Stimulated activated memory B cell treated with anti-CD40 and anti-IgM and Interleukin-4, amounts not matched to agents 10 μg/mL and 1 μg/mL and 100 μg/mL, for 72 hours (primary cell): ENCODE data around the gene GASK1A.
"Not testable (repeated sequence)": the region's sequence is repeated elsewhere in the genome, so short reads cannot be mapped to it uniquely, and the experiment has no call there.

Experiments used
- ATAC-seq: fragments of 150-1000 bp; cut with Tn5 transposase; 2 replicates; pipeline ENCODE4 v1.10.0; 2021
- H3K27ac Mint-ChIP-seq: one replicate; pipeline ENCODE4 v1.8.0; 2022; ENCODE audit warnings: mild to moderate bottlenecking, mixed read lengths
- H3K27me3 Mint-ChIP-seq: one replicate; pipeline ENCODE4 v1.8.0; 2022; ENCODE audit warnings: mixed read lengths
- H3K36me3 Mint-ChIP-seq: one replicate; pipeline ENCODE4 v1.8.0; 2022; ENCODE audit warnings: mixed read lengths
- H3K4me1 Mint-ChIP-seq: one replicate; pipeline ENCODE4 v1.8.0; 2022; ENCODE audit warnings: mixed read lengths
- H3K4me3 Mint-ChIP-seq: one replicate; pipeline ENCODE4 v1.8.0; 2022; ENCODE audit warnings: mild to moderate bottlenecking, moderate library complexity, mixed read lengths
- H3K9me3 Mint-ChIP-seq: one replicate; pipeline ENCODE4 v1.8.0; 2022; ENCODE audit warnings: mixed read lengths

The GASK1A gene

DNA sequence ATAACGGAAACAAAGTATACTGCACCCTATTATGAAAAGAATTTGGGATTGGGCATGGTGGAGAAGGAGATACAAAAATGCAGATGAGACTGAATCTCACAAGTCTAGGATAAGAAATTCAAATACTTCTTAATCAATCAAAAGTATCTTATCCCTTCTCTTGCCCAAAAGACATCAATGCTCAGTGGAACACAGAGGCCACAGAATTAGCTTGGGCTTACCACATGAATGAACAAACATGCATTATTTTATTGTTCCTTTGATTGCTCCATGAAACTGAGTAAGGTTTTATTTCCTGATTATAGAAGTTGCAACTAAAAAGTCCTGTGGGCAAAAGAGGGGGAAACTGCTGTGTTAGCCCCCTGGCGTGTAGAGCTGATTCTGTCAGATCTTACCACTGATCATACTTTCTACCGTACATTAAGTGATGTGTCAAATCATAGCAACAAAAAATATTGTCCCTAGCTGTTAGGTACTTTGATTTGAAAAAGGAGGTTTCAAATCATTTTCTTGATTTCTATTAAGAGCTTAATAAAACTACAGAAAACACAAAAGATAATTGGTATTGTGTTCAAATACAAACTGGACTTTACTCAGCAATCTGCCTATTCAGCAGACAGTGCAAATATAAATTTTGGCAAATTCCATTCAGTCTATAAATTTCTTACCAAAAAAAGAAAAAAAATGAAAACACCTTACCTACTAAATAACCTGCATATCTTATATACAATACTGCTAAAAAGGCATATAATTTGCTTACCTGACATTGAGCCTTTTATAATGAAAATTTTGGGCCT, 7.9 kb upstream of the GASK1A start:
- no peak overlapping the region for H3K27ac Mint-ChIP-seq
- no peak for ATAC-seq
- peaks cover 27% of the 10 kb centered on the region for H3K27me3 Mint-ChIP-seq
- H3K36me3 Mint-ChIP-seq = peaks cover 12% of the 10 kb centered on the region
- H3K4me1 Mint-ChIP-seq = no peaks in the 10 kb centered on the region
- H3K9me3 Mint-ChIP-seq = peaks cover 26% of the 10 kb centered on the region
- H3K4me3 Mint-ChIP-seq = no peak overlapping the region

DNA sequence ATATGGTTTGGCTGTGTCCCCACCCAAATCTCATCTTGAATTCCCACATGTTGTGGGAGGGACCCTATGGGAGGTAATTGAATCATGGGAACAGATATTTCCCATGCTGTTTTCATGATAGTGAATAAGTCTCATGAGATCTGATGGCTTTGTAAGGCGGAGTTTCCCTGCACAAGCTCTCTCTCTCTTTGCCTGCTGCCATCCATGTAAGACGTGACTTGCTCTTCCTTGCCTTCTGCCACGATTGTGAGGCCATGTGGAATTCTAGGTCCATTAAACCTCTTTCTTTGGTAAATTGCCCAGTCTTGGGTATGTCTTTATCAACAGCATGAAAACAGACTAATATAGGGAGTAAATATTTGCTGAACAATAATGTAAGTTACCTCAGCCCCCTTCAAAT, 4.2 kb upstream of the GASK1A start:
- not testable (repeated sequence) for ATAC-seq, H3K4me3 Mint-ChIP-seq, H3K27ac Mint-ChIP-seq, H3K4me1 Mint-ChIP-seq
- H3K27me3 Mint-ChIP-seq = peaks cover 51% of the 10 kb centered on the region
- H3K36me3 Mint-ChIP-seq = peaks cover 12% of the 10 kb centered on the region
- H3K9me3 Mint-ChIP-seq = peaks cover 29% of the 10 kb centered on the region

DNA sequence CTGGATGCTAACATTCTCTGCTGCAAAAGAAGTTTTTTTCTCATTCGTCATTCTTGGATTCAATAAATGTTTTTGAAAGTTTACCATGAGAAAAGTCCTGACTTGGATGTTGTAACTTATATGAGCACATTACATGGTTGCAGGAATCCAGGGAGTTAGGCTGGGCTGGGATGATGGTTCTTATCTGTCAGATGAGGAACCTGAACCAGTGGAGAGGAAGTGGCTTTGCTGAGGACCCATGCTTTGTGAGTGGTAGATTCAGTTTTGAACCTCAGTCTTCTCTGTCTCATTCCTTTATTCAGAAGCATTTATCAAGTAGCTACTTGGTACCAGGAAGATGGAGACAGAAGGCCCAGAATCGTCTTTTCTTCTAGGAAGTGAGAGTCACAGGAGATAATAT, 3.7 kb upstream of the GASK1A start:
- Mint-ChIP-seq H3K4me3 (no peak overlapping the region), H3K9me3 (peaks cover 29% of the 10 kb centered on the region), H3K36me3 (peaks cover 12% of the 10 kb centered on the region), H3K4me1 (peaks cover 11% of the 10 kb centered on the region), H3K27me3 (peaks cover 56% of the 10 kb centered on the region), H3K27ac (no peak overlapping the region)
- ATAC-seq = no peak

DNA sequence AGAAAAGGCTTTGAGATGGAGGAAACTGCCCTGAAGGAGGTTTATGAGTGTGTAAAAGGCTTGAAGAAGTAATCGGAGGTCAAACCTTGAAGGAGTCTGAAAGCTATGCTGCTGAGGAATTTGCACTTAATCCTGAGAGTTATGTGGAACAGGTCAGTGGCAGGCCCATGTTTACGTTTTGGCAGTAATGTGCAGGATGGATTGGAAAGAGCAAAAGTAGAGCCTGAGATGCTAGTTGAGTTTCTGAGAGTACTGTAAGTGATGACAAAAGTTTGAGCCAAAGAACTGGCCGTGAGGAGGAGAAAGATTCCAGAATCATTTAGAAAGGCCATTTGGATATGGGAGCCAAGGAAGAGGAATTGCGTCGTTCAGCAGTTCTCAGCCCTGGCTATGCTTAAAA, 3.2 kb upstream of the GASK1A start:
- no peak overlapping the region for H3K4me3 Mint-ChIP-seq

DNA sequence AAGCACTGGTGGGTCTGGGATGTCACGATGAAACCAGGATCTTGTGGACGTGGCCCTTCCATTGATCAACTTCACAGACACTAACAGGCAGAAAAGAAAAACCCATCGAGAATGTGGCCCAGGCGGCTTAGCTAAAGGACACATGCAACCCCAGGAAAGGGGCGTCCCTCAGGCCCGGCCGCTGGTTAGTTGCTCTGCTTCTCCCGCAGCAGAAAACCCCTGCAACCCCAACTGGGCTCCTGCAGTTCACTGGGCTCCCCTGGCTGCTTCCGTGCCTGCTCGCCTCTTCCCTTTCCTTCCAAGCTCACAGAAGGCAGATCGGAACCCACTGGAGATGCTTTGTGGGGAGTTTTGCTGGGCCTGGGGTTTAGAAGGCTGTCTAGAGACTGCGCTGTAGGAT, 1.1 kb downstream of the GASK1A start:
- Mint-ChIP-seq H3K9me3 (peaks cover 9% of the 10 kb centered on the region), H3K27ac (no peak overlapping the region), H3K27me3 (peaks cover 77% of the 10 kb centered on the region), H3K36me3 (peaks cover under 1% of the 10 kb centered on the region), H3K4me1 (peaks cover 13% of the 10 kb centered on the region), H3K4me3 (no peak overlapping the region)
- ATAC-seq = no peak

More for the DNA sequence above, 3.2 kb upstream of the GASK1A start:
- Mint-ChIP-seq H3K36me3 (peaks cover 12% of the 10 kb centered on the region), H3K27me3 (peaks cover 61% of the 10 kb centered on the region), H3K9me3 (peaks cover 29% of the 10 kb centered on the region), H3K27ac (no peak overlapping the region), H3K4me1 (peaks cover 13% of the 10 kb centered on the region)
- ATAC-seq = no peak

DNA sequence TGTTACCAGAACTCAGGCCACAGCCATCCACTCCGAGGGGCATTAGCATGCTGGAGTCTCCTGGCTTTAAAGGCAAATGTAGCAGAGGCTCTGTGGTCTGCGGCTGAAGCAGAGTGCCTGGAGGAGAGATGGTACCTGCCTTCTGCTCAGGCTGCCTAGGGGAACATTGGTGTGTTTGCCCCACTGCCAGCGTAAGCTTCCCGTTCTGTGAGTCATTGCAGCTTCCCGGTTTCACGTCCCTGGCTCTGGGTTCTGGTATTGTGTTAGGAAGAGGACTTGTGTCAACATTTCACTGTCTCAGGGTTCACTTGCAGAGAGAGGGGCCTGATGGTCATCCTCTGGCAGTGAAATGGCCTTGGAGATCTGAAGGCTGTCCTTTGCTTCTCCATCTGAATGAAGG, 1.8 kb downstream of the GASK1A start:
- H3K27ac Mint-ChIP-seq = no peak overlapping the region
- H3K4me3 Mint-ChIP-seq = no peak overlapping the region
- H3K27me3 Mint-ChIP-seq = peaks cover 77% of the 10 kb centered on the region
- ATAC-seq = no peak
- H3K36me3 Mint-ChIP-seq = no peaks in the 10 kb centered on the region
- H3K4me1 Mint-ChIP-seq = peaks cover 13% of the 10 kb centered on the region
- H3K9me3 Mint-ChIP-seq = peaks cover 4% of the 10 kb centered on the region

DNA sequence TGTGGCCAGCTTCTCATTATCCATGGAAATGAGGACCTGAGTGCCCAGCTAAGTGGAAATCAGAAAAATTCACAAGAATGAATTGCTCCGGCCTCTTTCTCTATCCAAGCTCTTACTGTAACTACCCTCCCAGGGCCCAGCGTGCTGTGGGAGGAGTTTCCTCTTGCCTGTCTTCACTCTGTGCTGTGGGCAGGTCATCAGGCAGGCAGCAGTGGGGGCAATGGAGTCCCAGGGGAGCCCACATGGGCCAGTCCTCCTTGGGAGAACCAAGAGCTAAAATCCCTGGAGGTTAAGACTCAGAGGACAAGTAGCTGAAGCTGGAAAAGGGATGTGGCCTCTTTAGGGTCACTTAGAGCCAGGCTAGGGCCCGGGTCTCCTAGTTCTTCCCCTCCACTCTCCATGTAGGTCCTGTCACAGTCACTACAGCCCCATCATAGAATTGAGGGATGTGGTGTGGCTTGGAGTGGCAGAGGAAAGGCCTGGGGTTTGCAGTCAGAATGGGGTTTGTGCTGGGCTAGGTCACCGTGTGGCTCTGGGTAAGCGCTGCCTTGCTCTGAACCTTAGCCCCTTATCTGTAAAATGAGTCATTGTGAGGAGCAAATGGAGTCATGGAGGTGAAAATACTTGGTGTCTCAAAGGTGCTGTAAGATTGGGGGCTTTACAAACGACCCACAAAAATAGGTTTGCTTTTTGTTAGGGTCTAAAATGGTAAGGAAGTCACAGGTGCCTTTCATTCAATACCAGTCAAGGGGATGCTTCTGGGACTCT, 3.7 kb downstream of the GASK1A start:
- Mint-ChIP-seq H3K27ac (no peak overlapping the region), H3K27me3 (peaks cover 72% of the 10 kb centered on the region)

DNA sequence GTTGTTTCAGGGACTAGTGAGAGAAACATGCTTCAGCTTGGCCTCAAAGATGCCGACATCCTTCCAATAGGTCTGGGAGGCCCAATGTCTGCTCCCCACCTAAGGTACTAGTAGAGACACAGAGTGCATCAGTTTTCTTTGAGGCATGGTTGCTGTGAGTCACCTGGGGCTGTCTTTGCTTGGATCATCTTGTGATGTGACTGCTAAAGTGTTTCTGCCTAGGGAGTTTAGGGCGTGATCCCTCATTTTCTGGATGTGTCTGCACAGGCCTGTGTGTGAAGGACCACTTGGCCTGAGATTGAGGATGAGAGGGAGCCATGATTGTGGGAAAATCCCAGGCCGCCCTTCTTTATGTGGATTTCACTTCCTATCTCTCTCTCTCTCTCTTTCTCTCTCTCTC, 4.8 kb downstream of the GASK1A start:
- Mint-ChIP-seq H3K4me3 (no peak overlapping the region), H3K4me1 (peaks cover 8% of the 10 kb centered on the region), H3K27ac (no peak overlapping the region), H3K27me3 (peaks cover 69% of the 10 kb centered on the region), H3K9me3 (no peaks in the 10 kb centered on the region), H3K36me3 (no peaks in the 10 kb centered on the region)
- no peak for ATAC-seq

More for the DNA sequence above, 3.7 kb downstream of the GASK1A start:
- Mint-ChIP-seq H3K36me3 (no peaks in the 10 kb centered on the region), H3K4me3 (no peak overlapping the region), H3K4me1 (peaks cover 13% of the 10 kb centered on the region), H3K9me3 (no peaks in the 10 kb centered on the region)
- ATAC-seq = no peak

DNA sequence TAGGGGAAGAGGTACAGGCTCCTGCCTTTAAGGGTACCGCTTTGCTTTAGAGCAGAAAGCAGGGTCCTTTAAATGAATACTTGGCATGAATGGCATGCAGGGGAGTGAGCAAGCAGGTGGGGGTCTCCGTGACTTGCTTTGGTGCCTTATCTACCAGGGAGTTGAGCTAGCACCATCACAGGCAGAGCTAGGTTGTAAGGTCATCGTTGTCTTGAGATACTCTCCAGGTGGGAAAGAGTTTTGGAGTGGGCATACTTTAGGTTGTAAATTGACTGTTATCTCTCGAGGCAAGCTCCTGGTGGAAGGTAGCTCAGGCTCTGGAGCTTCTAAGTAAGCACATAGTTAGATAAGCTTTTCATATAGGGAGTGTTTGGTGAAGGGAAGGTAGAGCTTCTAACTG, 5.6 kb downstream of the GASK1A start:
- Mint-ChIP-seq H3K36me3 (no peaks in the 10 kb centered on the region), H3K4me3 (no peak overlapping the region), H3K9me3 (no peaks in the 10 kb centered on the region), H3K4me1 (peaks cover 4% of the 10 kb centered on the region), H3K27ac (no peak overlapping the region), H3K27me3 (peaks cover 65% of the 10 kb centered on the region)
- ATAC-seq = no peak

DNA sequence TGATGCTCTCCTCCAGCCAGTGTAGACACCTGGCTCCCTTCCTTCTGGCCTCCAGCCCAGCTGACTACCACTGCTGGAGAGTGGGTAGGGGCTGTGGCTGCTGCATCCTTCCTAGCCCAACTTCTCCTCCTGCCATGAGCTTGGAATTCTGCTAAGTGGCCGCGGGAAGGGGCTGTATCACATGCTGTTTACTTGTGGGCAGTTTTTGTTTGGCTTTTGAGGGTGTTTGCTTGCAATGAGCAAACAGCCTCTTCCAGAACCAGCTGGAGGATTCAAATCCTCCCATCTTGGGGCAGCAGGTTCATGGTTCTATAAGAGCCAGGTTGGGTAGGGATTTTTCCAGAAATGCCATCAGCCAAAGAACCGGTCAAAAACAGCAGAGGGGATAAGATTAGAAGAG, 9.0 kb downstream of the GASK1A start:
- Mint-ChIP-seq H3K27me3 (peaks cover 52% of the 10 kb centered on the region), H3K27ac (no peak overlapping the region), H3K4me3 (no peak overlapping the region), H3K4me1 (no peaks in the 10 kb centered on the region), H3K9me3 (no peaks in the 10 kb centered on the region), H3K36me3 (no peaks in the 10 kb centered on the region)
- no peak for ATAC-seq

DNA sequence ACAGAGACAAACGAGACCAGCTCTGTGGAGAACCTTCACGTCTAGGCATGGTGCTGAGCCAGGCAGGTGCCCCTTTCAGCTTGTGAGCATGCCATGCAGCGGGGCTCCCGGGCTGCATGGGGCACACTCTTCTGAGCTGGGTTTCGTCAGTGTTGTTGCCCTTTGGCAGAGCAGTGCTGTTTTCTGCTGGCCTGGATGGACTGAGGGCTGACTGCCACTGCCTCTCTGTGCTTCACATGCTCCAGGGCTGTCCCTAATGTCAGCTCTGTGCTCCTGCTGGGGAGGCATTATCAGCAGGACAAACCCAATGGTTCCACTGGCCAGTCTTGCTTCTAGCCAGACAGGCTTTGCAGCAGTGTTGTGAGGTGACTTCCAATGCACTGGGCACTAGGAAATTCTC, 9.5 kb downstream of the GASK1A start:
- Mint-ChIP-seq H3K27me3 (peaks cover 52% of the 10 kb centered on the region), H3K4me3 (no peak overlapping the region), H3K27ac (no peak overlapping the region), H3K4me1 (no peaks in the 10 kb centered on the region), H3K36me3 (no peaks in the 10 kb centered on the region), H3K9me3 (no peaks in the 10 kb centered on the region)
- ATAC-seq = peak; percentile 17

DNA sequence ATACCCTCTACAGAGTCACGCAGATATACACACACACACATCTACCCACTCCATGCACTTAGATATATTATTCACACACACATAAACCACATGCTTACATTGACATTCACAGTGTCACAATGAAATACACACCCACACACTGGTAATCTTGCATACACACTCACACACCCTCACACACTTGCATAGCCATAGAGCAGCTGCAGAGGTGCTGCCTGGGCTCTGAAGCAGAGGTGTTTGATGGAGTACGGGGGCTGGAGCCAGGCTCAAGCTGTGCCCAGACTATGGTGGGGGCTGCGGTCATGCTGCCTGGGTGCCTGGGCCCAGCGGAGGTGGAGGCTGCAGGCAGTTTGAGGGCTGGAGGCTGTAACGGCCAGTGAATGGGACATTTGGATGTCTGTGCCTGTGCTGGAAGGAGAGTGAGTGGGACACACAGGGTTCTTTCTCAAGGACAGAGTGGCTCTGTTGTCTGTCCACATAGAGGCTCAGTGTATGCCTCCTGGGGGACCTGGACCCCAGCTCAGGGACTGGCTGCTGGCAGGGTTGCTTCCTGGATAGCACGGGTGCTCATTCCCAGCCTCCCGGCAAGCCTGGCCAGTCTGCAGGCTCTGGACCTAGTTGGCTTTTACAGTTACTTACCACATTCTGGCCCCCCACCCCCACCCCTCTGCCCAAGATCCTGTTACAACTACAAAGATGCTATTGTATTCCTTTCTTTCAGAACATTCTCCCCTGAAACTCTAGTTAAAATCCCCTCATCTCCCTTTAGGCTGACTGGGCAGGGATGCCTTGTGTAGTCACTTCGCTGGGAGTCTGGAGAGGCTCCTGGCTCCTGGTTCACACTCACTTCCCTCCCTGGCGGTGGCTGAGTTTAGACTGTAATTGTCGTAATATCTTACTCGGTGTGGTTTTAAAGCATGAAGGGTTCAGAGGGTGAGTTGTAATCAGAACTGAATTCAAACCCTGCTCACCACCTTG, 12.5 kb downstream of the GASK1A start:
- Mint-ChIP-seq H3K27ac (no peak overlapping the region), H3K4me1 (no peaks in the 10 kb centered on the region), H3K4me3 (no peak overlapping the region), H3K9me3 (no peaks in the 10 kb centered on the region), H3K36me3 (no peaks in the 10 kb centered on the region), H3K27me3 (peaks cover 23% of the 10 kb centered on the region)
- no peak for ATAC-seq

DNA sequence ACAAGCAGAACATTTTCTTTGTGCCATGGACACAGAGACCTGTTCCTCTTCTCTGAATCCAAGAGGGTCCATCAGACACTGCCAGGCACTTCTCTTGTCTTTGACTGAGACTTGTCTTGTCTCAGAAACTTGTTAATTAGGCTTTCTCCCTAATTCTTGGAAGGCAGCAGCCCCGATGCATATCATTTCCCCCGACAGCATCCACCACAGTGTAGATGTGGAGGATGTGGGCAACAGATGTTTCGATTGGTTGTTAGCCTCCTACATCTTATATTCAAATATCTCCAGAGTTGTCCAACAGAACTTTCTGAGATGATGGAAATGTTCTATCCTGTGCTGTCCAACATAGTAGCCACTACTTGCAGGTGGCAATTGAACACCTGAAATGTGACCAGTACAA, 15.5 kb downstream of the GASK1A start:
- no peaks in the 10 kb centered on the region for H3K9me3 Mint-ChIP-seq
- H3K4me3 Mint-ChIP-seq = no peak overlapping the region
- no peak overlapping the region for H3K27ac Mint-ChIP-seq
- H3K4me1 Mint-ChIP-seq = no peaks in the 10 kb centered on the region
- H3K27me3 Mint-ChIP-seq = peaks cover 22% of the 10 kb centered on the region
- ATAC-seq = no peak
- no peaks in the 10 kb centered on the region for H3K36me3 Mint-ChIP-seq

DNA sequence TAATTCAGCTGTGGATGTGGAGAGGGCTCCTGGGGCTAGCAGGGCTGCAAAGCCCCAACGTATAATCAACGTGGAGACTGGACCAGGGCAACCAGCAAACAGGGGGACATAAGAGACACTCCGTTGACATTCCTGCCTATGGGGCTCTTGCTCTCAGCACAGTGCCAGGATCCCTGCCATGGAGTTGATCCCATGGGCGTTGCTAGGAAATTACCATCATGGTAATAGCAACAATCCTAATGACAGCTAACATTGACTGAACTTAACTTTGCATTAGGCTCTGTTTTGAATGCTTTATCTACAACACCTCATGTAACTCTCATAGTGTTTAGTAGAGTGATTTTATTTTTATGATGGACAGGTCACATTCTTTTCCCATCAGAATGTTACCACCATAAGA, 16.9 kb downstream of the GASK1A start:
- no peaks in the 10 kb centered on the region for H3K9me3 Mint-ChIP-seq

DNA sequence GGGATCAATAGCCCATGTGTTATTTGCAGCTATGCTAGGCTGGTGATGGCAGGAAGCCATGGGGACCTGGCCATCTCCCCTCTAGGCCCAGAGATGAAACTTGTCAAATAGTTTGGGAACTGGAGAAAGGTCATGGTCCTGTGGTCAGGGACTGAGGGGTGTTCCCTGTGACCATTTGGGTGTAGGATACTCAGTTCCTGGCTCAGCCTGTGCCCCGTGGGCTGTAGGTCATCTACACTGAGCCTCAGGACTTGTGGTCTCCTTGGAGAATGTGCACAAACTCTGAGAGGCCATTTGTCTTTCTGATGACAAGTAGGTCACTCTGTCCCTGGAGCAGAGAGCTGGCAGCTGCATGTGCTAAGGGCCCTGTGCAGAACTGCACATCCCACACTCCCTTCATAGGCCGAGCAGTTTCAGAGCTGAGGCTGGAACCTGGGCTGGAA, 17.5 kb downstream of the GASK1A start:
- Mint-ChIP-seq H3K36me3 (no peaks in the 10 kb centered on the region), H3K27me3 (peaks cover 13% of the 10 kb centered on the region), H3K4me3 (no peak overlapping the region), H3K27ac (no peak overlapping the region), H3K4me1 (no peaks in the 10 kb centered on the region), H3K9me3 (no peaks in the 10 kb centered on the region)
- ATAC-seq = no peak

More for the DNA sequence above, 16.9 kb downstream of the GASK1A start:
- ATAC-seq = no peak
- H3K36me3 Mint-ChIP-seq = no peaks in the 10 kb centered on the region
- no peak overlapping the region for H3K27ac Mint-ChIP-seq
- H3K27me3 Mint-ChIP-seq = peaks cover 18% of the 10 kb centered on the region
- no peak overlapping the region for H3K4me3 Mint-ChIP-seq
- H3K4me1 Mint-ChIP-seq = no peaks in the 10 kb centered on the region
